Cardiac muscle cell (in vitro differentiated cells and primary cell): ENCODE data around the gene RHEX. TPM values are rescaled to one million over a fixed set of nuclear protein-coding genes. Genes with fewer than 3 reads are reported as not detected.

Source experiments
- DNase-seq, 2 donors: peaks; one replicate each; pipeline versions ENCODE4 v3.0.0 to v3.0.0-alpha.2; 2010 to 2017; ENCODE audit warnings: low read depth in 1 of 2, low spot score in 1 of 2
- H3K27ac ChIP-seq: fragments of 200-600 bp; sonication (generic); 2 replicates; pipeline ENCODE4 v1.5.1; 2016
- H3K27me3 ChIP-seq: fragments of 200-600 bp; sonication (generic); 2 replicates; pipeline ENCODE4 v1.6.0; 2016; ENCODE audit warnings: control low read depth
- H3K36me3 ChIP-seq: fragments of 200-600 bp; sonication (generic); 2 replicates; pipeline ENCODE4 v1.5.1; 2016; ENCODE audit warnings: control low read depth
- H3K4me1 ChIP-seq: fragments of 200-600 bp; sonication (generic); 2 replicates; pipeline ENCODE4 v1.8.1; 2017; ENCODE audit warnings: low read depth, mild to moderate bottlenecking, mixed run types
- H3K4me3 ChIP-seq: fragments of 200-600 bp; sonication (generic); 2 replicates; pipeline ENCODE4 v1.5.1; 2016; ENCODE audit warnings: mild to moderate bottlenecking
- H3K9me3 ChIP-seq: fragments of 200-600 bp; sonication (generic); 2 replicates; pipeline ENCODE4 v1.5.1; 2017; ENCODE audit warnings: low read depth, mild to moderate bottlenecking, control low read depth
- CTCF ChIP-seq: IDR thresholded peaks from 2 replicates; pipeline ENCODE4 v1.5.1; 2012; ENCODE audit warnings: low read depth, mild to moderate bottlenecking, low read length
- polyA plus RNA-seq: library from polyadenylated mRNA; unstranded; fragments of >200 nt; fragmentation: Nextera tagmentation; extraction: Ambion mirVana; gene quantifications from 2 replicates; pipeline ENCODE4 v1.2.1, GENCODE V29; 2016
- total RNA-seq: library from RNA; depleted of rRNA; stranded (reverse); fragments of >200 nt; gene quantifications from 2 replicates; pipeline ENCODE4 v1.2.3, GENCODE V29; 2016

The RHEX gene
- total and polyA plus RNA-seq, 2 experiments from 2014 or later, result 7.3 to 16.2 TPM

GRCh38 chr1:206022766-206023165 lies 30.2 kb upstream of the RHEX start:
- no peaks in the 10 kb centered on the region for H3K36me3 ChIP-seq
- H3K27ac ChIP-seq, result no peak overlapping the region
- TF ChIP-seq CTCF, result no peak
- DNase-seq, result no peak
- no peaks in the 10 kb centered on the region for H3K27me3 ChIP-seq
- no peaks in the 10 kb centered on the region for H3K4me1 ChIP-seq
- H3K9me3 ChIP-seq, result no peaks in the 10 kb centered on the region
- H3K4me3 ChIP-seq, result no peak overlapping the region

DNA sequence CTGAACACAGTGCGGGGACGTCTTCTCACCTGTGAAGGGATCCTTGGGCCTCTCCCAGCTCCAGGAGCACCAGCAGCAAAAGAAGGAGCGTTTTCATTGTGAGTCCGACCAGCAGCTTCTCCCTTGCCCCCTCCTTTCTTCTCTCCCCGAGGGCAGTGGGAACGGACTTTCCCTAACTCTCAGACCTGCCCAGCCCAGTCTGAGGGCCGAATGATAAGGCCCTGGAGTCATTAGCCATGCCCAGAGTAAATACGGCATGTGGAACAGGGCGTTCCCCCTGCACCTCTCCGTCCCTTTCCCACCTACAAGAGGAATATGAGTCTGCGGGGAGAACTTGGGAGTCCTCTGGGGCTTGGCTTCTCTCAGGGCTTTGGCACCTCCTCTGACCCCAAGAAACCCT lies 29.3 kb upstream of the RHEX start, which contains the start of gene CTSE:
TSS of gene CTSE (minus strand) at position 201 of the 400 bp plus-strand sequence. CDS start at position 97, 104 bp downstream.
- Histone ChIP-seq H3K4me3 (no peak within 1 kb of the TSS), H3K9me3 (no peaks in the 10 kb centered on the region), H3K27me3 (no peaks in the 10 kb centered on the region), H3K4me1 (no peaks in the 10 kb centered on the region), H3K27ac (no peak within 1 kb of the TSS), H3K36me3 (no peaks in the 10 kb centered on the region)
- no peak for TF ChIP-seq CTCF
- DNase-seq, result no peak

DNA sequence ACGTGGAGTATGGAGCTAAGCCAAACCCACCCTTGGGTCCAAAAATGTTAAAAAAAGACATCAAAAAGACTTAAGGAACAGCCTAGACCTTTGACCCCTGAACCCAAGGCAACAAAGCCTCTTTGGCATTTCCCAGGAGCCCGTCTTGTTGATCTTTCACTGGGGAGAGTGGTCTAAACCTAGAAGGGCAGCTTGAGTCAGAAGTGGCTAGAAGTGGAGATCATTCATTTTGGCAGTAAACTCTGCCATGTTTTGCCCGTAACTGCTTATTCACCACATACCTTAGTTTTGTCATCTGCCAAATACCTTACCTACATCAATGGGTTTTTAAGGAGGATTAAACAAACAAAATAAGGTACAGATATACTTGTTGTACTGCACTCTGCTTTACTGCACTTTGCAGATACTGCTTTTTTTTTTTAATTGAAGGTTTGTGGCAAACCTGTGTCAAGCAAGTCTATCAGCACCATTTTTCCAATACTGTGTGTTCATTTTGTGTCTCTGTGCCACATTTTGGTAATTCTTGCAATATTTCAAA lies 27.6 kb upstream of the RHEX start:
- H3K36me3 ChIP-seq, result no peaks in the 10 kb centered on the region
- no peaks in the 10 kb centered on the region for H3K9me3 ChIP-seq
- no peaks in the 10 kb centered on the region for H3K4me1 ChIP-seq
- no peak for TF ChIP-seq CTCF
- H3K27ac ChIP-seq, result no peak overlapping the region
- H3K27me3 ChIP-seq, result no peaks in the 10 kb centered on the region
- H3K4me3 ChIP-seq, result no peak overlapping the region
- no peak for DNase-seq

DNA sequence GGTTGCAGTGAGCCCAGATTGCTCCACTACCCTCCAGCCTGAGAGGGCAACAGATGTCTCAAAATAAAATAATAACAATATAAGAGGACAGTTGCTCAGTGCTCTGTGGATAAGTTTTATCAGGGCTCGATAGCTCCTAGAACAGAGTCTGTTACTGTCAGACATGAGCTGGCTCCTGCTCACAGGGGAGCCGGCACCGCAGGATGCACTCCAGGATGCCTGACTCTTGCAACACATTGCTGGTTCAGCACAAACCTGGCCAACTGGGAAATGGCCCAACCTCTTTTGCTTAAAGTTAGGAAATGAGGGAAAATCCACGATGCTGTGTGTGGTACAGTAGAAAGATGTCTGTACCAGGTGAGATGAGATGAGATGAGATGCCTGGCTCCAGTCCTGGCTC lies 23.5 kb upstream of the RHEX start:
- no peaks in the 10 kb centered on the region for H3K27me3 ChIP-seq
- no peaks in the 10 kb centered on the region for H3K9me3 ChIP-seq
- no peak overlapping the region for H3K27ac ChIP-seq
- peaks cover 11% of the 10 kb centered on the region for H3K4me1 ChIP-seq
- no peak for TF ChIP-seq CTCF
- DNase-seq, result peak in 1 of 2 donors; percentile 86
- H3K36me3 ChIP-seq, result no peaks in the 10 kb centered on the region
- no peak overlapping the region for H3K4me3 ChIP-seq

- no peak overlapping the region for H3K27ac ChIP-seq
- no peaks in the 10 kb centered on the region for H3K36me3 ChIP-seq
- no peak overlapping the region for H3K4me3 ChIP-seq
- no peak for DNase-seq
- no peak for TF ChIP-seq CTCF
- no peaks in the 10 kb centered on the region for H3K27me3 ChIP-seq
- no peaks in the 10 kb centered on the region for H3K9me3 ChIP-seq
- H3K4me1 ChIP-seq, result peaks cover 11% of the 10 kb centered on the region
Observed at GRCh38 chr1:206030191-206030590, 22.8 kb upstream of the RHEX start.

DNA sequence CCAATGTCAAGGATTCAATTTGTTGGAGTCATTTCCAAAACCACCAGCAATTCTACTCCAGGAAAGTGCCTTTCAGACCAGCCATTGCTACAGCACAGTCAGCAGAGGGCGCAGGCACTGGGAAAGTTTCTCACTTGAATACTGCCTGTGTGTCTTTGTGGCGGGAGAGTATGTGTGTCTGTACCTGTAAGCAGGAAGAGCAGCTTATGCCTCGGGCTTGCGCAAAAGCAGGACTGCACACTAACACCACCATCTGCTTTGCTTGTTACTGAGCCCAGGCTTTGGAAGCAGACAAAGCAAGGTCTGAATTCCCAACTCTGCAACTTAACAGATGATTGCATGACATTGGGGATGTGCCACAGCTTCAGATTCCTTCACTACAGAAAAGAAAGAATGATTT lies 22.3 kb upstream of the RHEX start:
- peak; percentile 76 to 89 for DNase-seq
- no peak overlapping the region for H3K4me3 ChIP-seq
- TF ChIP-seq CTCF, result peak; percentile 97
- peaks cover 11% of the 10 kb centered on the region for H3K4me1 ChIP-seq
- H3K9me3 ChIP-seq, result no peaks in the 10 kb centered on the region
- H3K27ac ChIP-seq, result no peak overlapping the region
- no peaks in the 10 kb centered on the region for H3K36me3 ChIP-seq
- no peaks in the 10 kb centered on the region for H3K27me3 ChIP-seq
